Epithelial cell of proximal tubule (primary cell): ENCODE data around the gene FHAD1. TPM values are rescaled to one million over a fixed set of nuclear protein-coding genes. Genes with fewer than 3 reads are reported as not detected.

Source experiments
- DNase-seq: peaks from one replicate; pipeline ENCODE4 v3.0.0-alpha.2; 2011; ENCODE audit warnings: low read depth
- H3K4me3 ChIP-seq: 2 replicates; pipeline ENCODE4 v1.5.1; 2011; ENCODE audit warnings: low read depth, mild to moderate bottlenecking, low read length
- total RNA-seq: library from RNA; depleted of rRNA; stranded (reverse); fragments of >200 nt; gene quantifications from 2 replicates; pipeline ENCODE4 v1.2.3, GENCODE V29; 2015
- TF ChIP-seq, protein P1 (sequence below): conservative IDR thresholded peaks from 2 replicates; pipeline ENCODE4 v1.5.1; 2012; ENCODE audit warnings: low read depth, mild to moderate bottlenecking, low read length

Gene FHAD1
- total RNA-seq, 1 donor from 2014 or later: 0.35 TPM

DNA sequence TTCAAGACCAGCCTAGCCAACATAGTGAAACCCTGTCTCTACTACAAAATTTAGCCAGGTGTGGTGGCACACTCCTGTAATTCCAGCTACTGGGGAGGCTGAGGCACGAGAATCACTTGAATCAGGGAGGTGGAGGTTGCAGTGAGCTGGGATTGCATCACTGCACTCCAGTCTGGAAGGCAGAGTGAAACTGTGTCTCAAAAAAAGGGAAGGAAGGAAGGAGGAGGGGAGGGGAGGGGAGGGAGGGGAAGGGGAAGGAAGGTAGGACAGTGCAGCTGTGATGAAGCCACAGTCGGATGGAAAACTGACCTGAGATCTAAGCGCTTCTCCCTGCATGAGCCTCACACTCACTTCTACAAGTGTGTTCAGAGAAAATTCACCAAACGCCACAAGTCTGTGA is 22.0 kb upstream of the FHAD1 start:
- TF ChIP-seq, protein P1, sequence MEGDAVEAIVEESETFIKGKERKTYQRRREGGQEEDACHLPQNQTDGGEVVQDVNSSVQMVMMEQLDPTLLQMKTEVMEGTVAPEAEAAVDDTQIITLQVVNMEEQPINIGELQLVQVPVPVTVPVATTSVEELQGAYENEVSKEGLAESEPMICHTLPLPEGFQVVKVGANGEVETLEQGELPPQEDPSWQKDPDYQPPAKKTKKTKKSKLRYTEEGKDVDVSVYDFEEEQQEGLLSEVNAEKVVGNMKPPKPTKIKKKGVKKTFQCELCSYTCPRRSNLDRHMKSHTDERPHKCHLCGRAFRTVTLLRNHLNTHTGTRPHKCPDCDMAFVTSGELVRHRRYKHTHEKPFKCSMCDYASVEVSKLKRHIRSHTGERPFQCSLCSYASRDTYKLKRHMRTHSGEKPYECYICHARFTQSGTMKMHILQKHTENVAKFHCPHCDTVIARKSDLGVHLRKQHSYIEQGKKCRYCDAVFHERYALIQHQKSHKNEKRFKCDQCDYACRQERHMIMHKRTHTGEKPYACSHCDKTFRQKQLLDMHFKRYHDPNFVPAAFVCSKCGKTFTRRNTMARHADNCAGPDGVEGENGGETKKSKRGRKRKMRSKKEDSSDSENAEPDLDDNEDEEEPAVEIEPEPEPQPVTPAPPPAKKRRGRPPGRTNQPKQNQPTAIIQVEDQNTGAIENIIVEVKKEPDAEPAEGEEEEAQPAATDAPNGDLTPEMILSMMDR: no peak
- no peak overlapping the region for H3K4me3 ChIP-seq
- no peak for DNase-seq

DNA sequence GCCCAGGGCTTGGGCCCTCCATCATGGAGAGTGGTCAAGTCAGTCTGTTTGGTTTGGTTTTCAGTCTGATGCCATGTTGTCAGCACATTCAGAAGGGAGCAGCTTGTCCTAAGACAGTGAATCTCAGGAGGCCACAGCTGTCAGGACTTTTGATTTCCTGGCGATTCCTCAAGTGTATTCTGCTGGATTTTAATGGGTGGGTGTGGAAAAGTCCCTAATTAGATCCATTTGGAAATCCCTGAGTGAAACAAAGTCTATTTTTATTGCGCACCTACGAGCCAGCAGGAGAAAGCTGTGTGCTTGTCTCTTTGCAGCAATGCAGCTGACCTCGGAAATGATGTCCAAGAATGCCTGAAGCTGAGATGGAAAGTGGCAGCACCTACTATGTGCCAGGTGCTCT is 21.6 kb upstream of the FHAD1 start:
- DNase-seq: no peak
- TF ChIP-seq, protein P1: no peak
- H3K4me3 ChIP-seq: no peak overlapping the region

DNA sequence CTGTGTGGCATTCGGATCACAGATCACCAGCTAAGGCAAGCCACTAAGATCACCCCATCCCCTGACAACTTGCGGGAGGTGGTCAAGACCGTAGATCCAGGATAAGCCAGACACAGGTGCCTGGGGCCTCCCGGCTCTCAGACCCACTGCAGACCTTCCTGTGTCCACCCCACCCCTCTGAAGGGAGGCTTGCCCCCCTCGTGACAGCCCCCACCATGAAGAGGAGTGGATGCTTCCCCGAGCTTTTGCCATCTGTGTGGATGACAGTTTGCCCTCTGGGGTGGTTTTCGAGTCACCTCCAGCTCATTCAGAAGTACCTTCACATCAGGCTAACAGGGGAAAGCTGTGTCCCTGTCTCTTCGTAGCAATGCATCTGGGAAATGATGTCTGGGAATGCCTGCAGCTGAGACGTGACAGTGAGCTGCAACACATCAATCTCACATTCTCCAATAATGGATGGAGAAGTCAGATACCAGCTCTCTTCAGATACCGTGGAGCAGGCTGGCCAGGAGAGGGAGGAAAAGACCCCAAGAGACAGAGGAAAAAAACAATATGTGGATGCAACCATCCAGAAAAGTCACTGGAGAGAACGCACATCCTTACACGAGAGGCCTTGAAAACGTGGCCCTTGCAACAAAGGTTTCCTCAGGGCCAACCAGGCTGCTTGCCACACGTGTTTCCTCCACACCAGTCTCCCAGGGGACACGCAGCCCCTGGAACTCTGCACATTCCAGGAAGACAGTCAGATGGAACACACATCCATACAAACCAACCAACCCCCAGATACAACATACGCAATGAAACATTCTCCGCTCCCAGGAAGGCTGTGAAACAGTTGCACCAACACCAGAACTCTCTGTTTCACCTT is 20.4 kb upstream of the FHAD1 start:
- TF ChIP-seq, protein P1: no peak
- DNase-seq: no peak
- H3K4me3 ChIP-seq: no peak overlapping the region

DNA sequence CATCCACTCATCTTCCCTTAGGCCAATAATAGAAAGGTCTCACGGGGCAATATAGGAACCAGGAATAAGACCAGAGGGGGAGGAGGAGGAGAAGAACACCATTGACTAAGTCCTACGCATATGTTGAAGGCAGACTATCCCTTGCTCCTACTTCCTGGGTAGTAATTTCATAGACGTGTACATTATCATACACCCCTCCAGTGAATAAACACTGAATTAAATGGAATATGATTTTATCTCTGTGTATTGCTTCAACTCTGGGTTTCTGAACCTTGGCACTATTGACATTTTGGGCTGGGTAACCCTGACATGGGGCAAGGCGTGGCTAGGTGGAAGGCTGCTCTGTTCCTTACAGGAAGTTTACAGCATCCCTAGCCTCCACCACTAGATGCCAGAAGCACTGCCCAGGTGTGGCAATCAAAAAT is 17.3 kb upstream of the FHAD1 start:
- no peak overlapping the region for H3K4me3 ChIP-seq
- DNase-seq: no peak
- TF ChIP-seq, protein P1: no peak

DNA sequence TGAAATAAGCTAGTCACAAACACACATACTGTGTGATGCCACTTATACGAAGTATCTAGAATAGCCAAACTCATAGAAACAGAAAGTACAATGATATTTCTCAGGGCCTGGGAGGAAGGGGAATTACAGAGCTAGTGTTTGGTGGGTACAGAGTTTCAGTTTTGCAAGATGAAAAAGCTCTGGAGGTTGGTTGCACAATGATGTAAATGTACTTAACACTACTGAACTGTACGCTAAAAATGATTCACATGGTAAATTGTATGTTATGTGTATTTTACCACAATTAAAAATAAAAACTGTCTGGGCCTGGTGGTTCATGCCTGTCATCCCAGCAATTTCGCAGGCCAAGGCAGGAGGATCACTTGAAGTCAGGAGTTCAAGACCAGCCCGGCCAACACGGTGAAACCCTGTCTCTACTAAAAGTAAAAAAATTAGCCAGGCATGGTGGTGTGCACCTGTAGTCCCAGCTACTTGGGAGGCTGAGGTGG is 15.3 kb upstream of the FHAD1 start:
- no peak for DNase-seq
- TF ChIP-seq, protein P1: no peak
- no peak overlapping the region for H3K4me3 ChIP-seq

- TF ChIP-seq, protein P1: no peak
- H3K4me3 ChIP-seq: no peak overlapping the region
- no peak for DNase-seq
Observed at GRCh38 chr1:15233689-15234088, 13.3 kb upstream of the FHAD1 start.

GRCh38 chr1:15236321-15236721 is 10.7 kb upstream of the FHAD1 start:
- TF ChIP-seq, protein P1: no peak
- DNase-seq: no peak
- H3K4me3 ChIP-seq: no peak overlapping the region
